ENCODE measurements around the gene SPTB. TPM values are rescaled to one million over a fixed set of nuclear protein-coding genes. Genes with fewer than 3 reads are reported as not detected.

Gene SPTB
- total RNA-seq, 4 donors from 2014 or later = 0.17 to 7.5 (median 1.1) TPM

DNA sequence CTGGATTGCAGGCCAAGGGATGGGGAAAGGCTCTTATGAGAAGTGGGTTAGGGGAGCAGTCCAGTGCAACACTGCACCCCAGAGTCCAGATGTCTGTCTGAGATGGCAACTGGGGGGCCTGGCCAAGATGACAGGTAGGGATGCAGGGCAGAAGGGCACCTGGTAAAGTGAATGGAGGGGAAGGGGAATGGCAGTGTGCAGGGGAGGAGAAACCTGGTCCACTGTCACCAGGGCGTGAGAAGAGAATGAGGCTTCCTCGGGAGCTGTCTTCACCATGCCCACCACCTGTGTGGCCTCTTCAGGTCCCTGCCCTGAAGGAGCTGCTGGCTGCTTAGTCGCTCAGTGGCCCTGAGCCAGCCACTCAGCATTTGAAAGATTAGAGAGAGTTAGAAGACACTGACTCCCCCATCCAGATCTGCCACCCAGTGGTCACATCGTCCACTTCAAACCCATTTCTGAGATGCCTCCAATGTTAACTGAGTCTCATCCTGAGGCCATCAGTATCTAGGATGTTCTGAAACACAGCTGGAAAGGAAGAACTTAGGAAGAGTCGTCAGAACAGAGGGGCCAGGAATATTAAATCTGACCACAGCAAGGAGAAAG is 118.2 kb downstream of the SPTB start:
- TF ChIP-seq CTCF (IDR thresholded peaks at IDR 0.05; ENCODE audit: low read depth) = no peak

DNA sequence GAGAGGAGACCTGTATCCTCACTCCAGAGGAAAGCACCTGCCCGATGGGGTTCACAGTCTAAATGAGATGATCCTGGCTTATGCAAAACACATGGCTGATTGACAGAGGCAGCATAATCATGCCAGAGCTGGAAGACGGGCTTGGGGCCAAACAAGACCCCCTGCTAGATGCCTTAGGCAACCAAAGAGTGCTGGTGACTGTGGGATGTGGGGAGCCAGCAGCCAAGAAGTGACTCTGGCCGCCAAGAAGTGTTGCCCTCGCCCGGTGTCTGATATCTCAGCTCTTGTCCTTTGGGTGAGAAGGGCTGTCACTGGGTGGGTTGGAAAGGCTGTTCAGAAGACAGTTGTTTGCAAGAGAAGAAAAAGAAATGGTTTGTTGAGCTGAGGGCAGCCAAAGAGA is 118.8 kb downstream of the SPTB start:
- TF ChIP-seq CTCF (IDR thresholded peaks at IDR 0.05; ENCODE audit: low read depth) = no peak

- no peak for TF ChIP-seq CTCF (IDR thresholded peaks at IDR 0.05; ENCODE audit: low read depth)
These were observed 119.5 kb downstream of the SPTB start for GRCh38 chr14:64760146-64760755.

GRCh38 chr14:64759555-64759938 is 120.2 kb downstream of the SPTB start:
- TF ChIP-seq CTCF (IDR thresholded peaks at IDR 0.05; ENCODE audit: low read depth) = no peak

DNA sequence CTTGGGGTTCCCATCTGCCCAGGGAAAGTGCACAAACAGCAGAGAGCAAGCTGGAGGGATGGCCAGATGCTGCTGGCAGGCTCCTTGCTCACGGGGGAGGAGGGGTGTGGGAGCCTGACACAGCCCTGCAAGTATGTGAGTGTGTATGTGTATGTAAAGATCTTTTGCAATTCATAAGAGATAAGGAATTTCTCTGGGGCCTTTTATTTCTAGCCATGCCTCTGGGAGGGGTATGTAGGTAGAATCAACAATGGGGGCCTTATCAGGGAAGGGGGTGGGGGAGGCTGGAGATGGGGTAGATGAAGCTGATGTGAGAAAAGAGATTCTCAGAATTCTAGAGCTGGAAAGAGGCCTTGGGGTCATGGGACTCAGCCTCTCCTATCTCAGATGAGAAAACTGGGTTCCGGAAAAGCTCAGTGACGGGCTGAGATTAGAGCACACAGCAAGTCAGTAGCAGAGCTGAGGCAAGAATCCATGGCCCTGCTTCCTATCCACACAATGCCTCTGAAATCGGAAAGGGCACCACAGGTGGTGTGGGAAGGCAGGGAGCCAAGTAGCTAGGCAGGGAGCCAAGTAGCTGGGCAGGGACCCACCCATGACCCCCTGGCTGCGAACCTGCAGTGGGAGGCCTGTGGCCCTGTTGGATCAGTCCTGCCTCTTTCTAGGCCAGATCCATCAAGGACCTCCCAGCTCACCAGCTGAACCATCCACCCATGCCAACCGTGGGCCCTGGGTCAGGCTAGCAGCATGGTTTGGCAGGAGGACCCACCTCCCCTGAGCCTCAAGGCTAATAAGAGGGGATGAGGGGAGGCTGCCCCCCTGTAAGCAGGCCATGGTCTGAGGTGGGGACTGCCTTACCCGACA is 120.8 kb downstream of the SPTB start:
- no peak for TF ChIP-seq CTCF (IDR thresholded peaks at IDR 0.05; ENCODE audit: low read depth)

DNA sequence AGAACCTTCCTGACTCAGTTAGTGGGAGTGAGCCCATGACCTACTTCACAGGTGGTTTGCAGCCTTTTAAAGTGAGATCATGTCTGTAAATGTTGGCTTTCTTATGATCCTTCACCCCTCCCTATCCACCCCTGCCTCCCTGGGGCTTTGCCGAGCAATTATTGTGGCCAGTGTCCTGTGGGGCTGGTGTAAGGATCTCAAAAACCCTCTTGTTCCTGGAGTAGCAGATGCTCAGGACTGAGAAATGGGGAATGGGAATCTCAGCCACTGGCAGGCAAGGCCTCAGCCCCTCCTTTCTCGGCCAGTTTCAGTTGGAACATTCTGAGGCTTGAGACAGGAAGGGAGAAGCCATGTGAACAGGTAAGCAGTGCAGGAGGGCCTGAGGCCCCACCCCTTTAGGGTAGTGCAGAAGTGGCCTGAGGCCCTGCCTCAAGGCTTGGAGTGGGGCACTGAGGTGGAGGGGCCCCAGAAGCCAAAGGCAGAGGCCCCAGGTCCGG is 121.6 kb downstream of the SPTB start:
- no peak for TF ChIP-seq CTCF (IDR thresholded peaks at IDR 0.05; ENCODE audit: low read depth)

DNA sequence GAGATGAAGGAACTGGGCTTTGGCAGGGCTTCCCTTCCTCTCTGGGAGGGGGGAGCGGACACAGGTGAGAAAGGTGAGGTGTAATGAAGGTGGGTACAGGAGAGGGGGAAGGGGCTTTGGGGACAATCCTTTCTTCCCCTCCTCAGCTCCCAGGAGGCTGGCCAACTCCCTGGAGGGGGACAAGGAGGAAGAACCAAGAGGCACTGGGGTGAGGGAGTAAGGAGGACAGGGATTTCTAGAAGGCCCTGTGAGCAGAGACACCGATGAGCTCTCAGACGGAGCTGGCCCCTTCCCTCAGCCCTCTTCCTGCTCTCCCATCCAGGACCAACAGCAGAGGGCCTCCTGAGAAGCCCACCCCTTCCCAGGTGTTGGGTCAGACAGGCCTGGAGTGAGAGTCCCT is 122.1 kb downstream of the SPTB start:
- no peak for TF ChIP-seq CTCF (IDR thresholded peaks at IDR 0.05; ENCODE audit: low read depth)

All from subcutaneous adipose tissue (tissue), 4 donors.